Testis (tissue), 3 donors: ENCODE results near the gene GTSF1L. TPM values are rescaled to one million over a fixed set of nuclear protein-coding genes. Genes with fewer than 3 reads are reported as not detected.

ENCODE experiments used
- DNase-seq: peaks from one replicate; pipeline ENCODE4 v3.0.0-alpha.2; 2019
- H3K27ac ChIP-seq, 2 donors: fragments of 200-600 bp; sonication (generic); one replicate each; pipeline ENCODE4 v1.5.1; 2019
- H3K27me3 ChIP-seq: fragments of 200-600 bp; sonication (generic); one replicate; pipeline ENCODE4 v1.5.1; 2019
- H3K36me3 ChIP-seq: fragments of 200-600 bp; sonication (generic); one replicate; pipeline ENCODE4 v1.5.1; 2017; ENCODE audit warnings: low read depth; ENCODE audit errors: missing control alignments
- H3K4me1 ChIP-seq: fragments of 200-600 bp; sonication (generic); one replicate; pipeline ENCODE4 v1.5.1; 2019
- H3K4me3 ChIP-seq, 2 donors: fragments of 200-600 bp; sonication (generic); one replicate each; pipeline ENCODE4 v1.5.1; 2017 to 2019
- H3K9me3 ChIP-seq: fragments of 200-600 bp; sonication (generic); one replicate; pipeline ENCODE4 v1.5.1; 2017
- POLR2A ChIP-seq: fragments of 450-650 bp; IDR thresholded peaks from one replicate; pipeline ENCODE4 v1.6.1; 2017; ENCODE audit warnings: antibody characterized with exemption, mild to moderate bottlenecking, moderate library complexity
- WGBS, 2 donors: methylation state at CpG; one replicate each; pipeline ENCODE4 v1.1.5; 2018; 5-methylcytosine and 5-hydroxymethylcytosine counted together
- intact Hi-C: fragments of 100-400 bp; cut with DNase I; formaldehyde crosslinking; loops from one replicate; pipeline ENCODE4 v1.15.1; 2023; ENCODE audit warnings: low total_unique reads
- polyA plus RNA-seq: library from polyadenylated mRNA; stranded (reverse); fragments of 350-450 nt; fragmentation: Illumina TruSeq; extraction: RNeasy Lipid Tissue Mini Kit (QIAGEN cat#74804); gene quantifications from one replicate; pipeline ENCODE4 v1.2.3, GENCODE V29; 2014; ENCODE audit warnings: low read depth, low replicate concordance; ENCODE audit not compliant: insufficient read depth
- total RNA-seq, 2 donors: library from RNA; depleted of rRNA; stranded (reverse); fragments of >200 nt; gene quantifications; one replicate each; pipeline ENCODE4 v1.2.3, GENCODE V29; 2016
- TF ChIP-seq, protein P1 (sequence below), 3 experiments: fragments of 450-650 bp in 2 of 3; fragments of 200-600 bp in 1 of 3; sonication (generic) in 1 of 3; IDR thresholded peaks; one replicate each; pipeline ENCODE4 v1.5.1; 2016 to 2019; ENCODE audit warnings: antibody characterized with exemption in 3 of 3, mild to moderate bottlenecking in 2 of 3, moderate library complexity in 1 of 3

Gene GTSF1L
- total and polyA plus RNA-seq, 3 donors from 2014 or later = 79.2 to 244 (median 202) TPM

DNA sequence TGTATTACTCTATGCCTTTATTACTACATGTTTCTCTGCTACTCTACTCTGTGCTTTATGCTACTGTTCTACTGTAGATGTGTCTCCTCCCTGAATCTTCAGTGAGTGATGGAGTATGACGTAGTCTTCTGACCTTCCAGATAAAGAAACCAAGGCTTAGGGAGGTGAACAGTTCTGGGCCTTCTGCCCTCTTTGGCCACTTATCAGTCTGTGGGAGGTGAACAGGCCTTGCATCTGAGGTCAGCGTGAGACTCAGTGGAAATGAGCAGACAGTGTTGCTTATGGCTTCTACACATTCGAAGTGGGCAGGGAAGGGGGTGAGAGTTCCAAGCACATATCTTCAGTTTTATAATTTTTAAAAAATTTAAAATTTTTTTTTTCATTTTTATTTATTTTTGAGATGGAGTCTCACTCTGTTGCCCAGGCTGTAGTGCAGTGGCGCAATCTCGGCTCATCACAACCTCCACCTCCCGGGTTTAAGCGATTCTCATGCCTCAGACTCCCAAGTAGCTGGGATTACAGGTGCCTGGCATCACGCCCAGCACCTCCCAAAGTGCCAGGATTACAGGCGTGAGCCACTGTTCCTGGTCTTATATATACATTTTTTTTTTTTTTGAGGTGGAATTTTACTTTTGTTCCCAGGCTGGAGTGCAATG, 35.7 kb downstream of the GTSF1L start:
- Histone ChIP-seq H3K27ac (peak overlapping the region; percentile 65 to 66), H3K9me3 (no peaks in the 10 kb centered on the region), H3K36me3 (no peaks in the 10 kb centered on the region), H3K4me3 (no peak overlapping the region), H3K27me3 (no peaks in the 10 kb centered on the region), H3K4me1 (peaks cover 4% of the 10 kb centered on the region)
- no peak for TF ChIP-seq POLR2A
- DNase-seq = peak; percentile 90
- intact Hi-C loops = no loop called here
- WGBS, 2 donors = 65 to 77% methylated on average over 9 of the region's 9 CpGs

GRCh38 chr20:43689165-43689564, 37.6 kb downstream of the GTSF1L start:
- H3K4me3 ChIP-seq = no peak overlapping the region
- peak overlapping the region in 1 of 2 donors; percentile 66 for H3K27ac ChIP-seq
- DNase-seq = no peak
- H3K36me3 ChIP-seq = no peaks in the 10 kb centered on the region
- no peaks in the 10 kb centered on the region for H3K9me3 ChIP-seq
- intact Hi-C loops = no loop called here
- peaks cover 4% of the 10 kb centered on the region for H3K4me1 ChIP-seq
- 75 to 80% methylated on average over 4 of the region's 4 CpGs for WGBS, 2 donors
- H3K27me3 ChIP-seq = no peaks in the 10 kb centered on the region
- no peak for TF ChIP-seq POLR2A
- TF ChIP-seq, protein P1, sequence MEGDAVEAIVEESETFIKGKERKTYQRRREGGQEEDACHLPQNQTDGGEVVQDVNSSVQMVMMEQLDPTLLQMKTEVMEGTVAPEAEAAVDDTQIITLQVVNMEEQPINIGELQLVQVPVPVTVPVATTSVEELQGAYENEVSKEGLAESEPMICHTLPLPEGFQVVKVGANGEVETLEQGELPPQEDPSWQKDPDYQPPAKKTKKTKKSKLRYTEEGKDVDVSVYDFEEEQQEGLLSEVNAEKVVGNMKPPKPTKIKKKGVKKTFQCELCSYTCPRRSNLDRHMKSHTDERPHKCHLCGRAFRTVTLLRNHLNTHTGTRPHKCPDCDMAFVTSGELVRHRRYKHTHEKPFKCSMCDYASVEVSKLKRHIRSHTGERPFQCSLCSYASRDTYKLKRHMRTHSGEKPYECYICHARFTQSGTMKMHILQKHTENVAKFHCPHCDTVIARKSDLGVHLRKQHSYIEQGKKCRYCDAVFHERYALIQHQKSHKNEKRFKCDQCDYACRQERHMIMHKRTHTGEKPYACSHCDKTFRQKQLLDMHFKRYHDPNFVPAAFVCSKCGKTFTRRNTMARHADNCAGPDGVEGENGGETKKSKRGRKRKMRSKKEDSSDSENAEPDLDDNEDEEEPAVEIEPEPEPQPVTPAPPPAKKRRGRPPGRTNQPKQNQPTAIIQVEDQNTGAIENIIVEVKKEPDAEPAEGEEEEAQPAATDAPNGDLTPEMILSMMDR (IDR thresholded peaks at IDR 0.05) = no peak

DNA sequence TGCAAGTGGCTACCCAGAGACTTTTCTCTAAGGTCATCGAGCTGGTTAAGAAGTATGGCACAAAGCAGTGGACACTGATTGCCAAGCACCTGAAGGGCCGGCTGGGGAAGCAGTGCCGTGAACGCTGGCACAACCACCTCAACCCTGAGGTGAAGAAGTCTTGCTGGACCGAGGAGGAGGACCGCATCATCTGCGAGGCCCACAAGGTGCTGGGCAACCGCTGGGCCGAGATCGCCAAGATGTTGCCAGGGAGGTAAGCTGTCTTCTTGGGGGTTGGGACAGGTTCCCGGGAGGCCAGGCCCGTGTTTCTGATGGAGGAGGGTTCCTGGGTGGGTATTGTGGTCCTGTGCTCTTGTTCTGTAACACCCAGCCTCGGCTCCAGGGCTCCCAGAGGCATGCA, 40.0 kb downstream of the GTSF1L start:
- no peak overlapping the region for H3K27ac ChIP-seq
- no peak for DNase-seq
- H3K36me3 ChIP-seq = no peaks in the 10 kb centered on the region
- no peak overlapping the region for H3K4me3 ChIP-seq
- intact Hi-C loops = no loop called here
- WGBS, 2 donors = 93 to 95% methylated on average over 11 to 13 of the region's 13 CpGs
- H3K9me3 ChIP-seq = no peaks in the 10 kb centered on the region
- no peaks in the 10 kb centered on the region for H3K27me3 ChIP-seq
- TF ChIP-seq, protein P1 (IDR thresholded peaks at IDR 0.05) = no peak
- TF ChIP-seq POLR2A = no peak
- H3K4me1 ChIP-seq = peaks cover 4% of the 10 kb centered on the region

- Histone ChIP-seq H3K27ac (no peak overlapping the region), H3K4me1 (no peaks in the 10 kb centered on the region), H3K36me3 (no peaks in the 10 kb centered on the region), H3K9me3 (no peaks in the 10 kb centered on the region), H3K27me3 (no peaks in the 10 kb centered on the region), H3K4me3 (no peak overlapping the region)
- WGBS, 2 donors = 92 to 98% methylated on average over 9 of the region's 9 CpGs
- TF ChIP-seq, protein P1 (IDR thresholded peaks at IDR 0.05) = no peak
- TF ChIP-seq POLR2A = no peak
- intact Hi-C loops = no loop called here
- DNase-seq = no peak
These were observed 44.4 kb downstream of the GTSF1L start for GRCh38 chr20:43682446-43682845.

DNA sequence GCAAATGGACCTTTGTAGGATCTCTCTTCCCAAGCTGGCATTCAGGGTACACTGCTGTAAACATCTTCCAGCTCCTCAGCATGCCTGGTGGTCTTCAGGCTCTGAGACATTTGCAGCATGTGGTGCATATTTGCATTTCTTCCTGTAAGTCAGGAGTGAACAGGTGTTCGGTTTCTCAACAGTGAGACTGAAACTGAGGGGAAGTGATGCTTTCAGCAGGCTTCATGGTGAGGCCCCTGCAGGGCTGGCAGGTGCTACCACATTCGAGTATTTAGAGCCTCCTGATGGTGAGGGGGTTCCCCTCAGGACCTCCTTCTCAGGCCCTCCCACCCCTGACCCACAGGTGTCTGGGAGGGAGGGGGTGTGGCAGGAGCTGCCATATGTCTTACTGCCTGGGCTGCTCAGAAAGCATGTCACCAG, 44.8 kb downstream of the GTSF1L start:
- intact Hi-C loops = no loop called here
- TF ChIP-seq, protein P1 (IDR thresholded peaks at IDR 0.05) = no peak
- TF ChIP-seq POLR2A = no peak
- no peak for DNase-seq
- H3K27ac ChIP-seq = no peak overlapping the region
- no peaks in the 10 kb centered on the region for H3K4me1 ChIP-seq
- H3K27me3 ChIP-seq = no peaks in the 10 kb centered on the region
- H3K4me3 ChIP-seq = no peak overlapping the region
- whole genome bisulfite sequencing, 2 donors = 71 to 89% methylated on average over 2 of the region's 2 CpGs
- H3K9me3 ChIP-seq = no peaks in the 10 kb centered on the region
- H3K36me3 ChIP-seq = no peaks in the 10 kb centered on the region
